ENCODE results near the gene CYB5A.

Gene CYB5A

DNA sequence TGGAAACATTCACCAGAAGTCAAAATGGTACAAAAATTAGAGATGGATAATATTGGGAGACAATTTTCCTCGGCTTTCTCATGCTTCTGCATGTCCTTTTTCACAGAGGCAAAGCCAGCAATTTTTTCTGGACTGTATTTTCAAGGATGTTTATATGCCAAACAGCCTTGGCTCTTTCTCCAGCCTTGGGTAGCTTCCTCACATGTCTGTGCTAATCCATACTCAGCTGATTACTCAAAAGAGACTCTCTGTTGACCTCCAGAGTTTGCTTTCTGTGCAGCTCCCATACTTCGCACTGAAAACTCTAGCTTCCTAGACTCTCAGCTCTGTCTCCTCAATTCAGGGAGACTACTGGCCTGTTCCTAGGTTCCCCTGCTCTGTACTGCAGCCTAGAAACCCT is 34.5 kb upstream of the CYB5A start:
- Histone ChIP-seq H3K4me1 (ENCODE audit: control insufficient read depth, insufficient read depth, low read length) (no peaks in the 10 kb centered on the region; the same call in 1 of the 2 replicates), H3K27ac (ENCODE audit: low read depth, low read length) (no peak overlapping the region), H3K9me3 (ENCODE audit: control insufficient read depth, insufficient read depth, low read depth, low read length) (no peaks in the 10 kb centered on the region), H3K27me3 (ENCODE audit: control insufficient read depth, insufficient read depth, low read length) (no peaks in the 10 kb centered on the region), H3K9ac (ENCODE audit: low read length) (no peak overlapping the region), H3K4me3 (ENCODE audit: low read depth, low read length) (no peak overlapping the region), H3K36me3 (ENCODE audit: control insufficient read depth, insufficient read depth, low read length) (no peaks in the 10 kb centered on the region)

DNA sequence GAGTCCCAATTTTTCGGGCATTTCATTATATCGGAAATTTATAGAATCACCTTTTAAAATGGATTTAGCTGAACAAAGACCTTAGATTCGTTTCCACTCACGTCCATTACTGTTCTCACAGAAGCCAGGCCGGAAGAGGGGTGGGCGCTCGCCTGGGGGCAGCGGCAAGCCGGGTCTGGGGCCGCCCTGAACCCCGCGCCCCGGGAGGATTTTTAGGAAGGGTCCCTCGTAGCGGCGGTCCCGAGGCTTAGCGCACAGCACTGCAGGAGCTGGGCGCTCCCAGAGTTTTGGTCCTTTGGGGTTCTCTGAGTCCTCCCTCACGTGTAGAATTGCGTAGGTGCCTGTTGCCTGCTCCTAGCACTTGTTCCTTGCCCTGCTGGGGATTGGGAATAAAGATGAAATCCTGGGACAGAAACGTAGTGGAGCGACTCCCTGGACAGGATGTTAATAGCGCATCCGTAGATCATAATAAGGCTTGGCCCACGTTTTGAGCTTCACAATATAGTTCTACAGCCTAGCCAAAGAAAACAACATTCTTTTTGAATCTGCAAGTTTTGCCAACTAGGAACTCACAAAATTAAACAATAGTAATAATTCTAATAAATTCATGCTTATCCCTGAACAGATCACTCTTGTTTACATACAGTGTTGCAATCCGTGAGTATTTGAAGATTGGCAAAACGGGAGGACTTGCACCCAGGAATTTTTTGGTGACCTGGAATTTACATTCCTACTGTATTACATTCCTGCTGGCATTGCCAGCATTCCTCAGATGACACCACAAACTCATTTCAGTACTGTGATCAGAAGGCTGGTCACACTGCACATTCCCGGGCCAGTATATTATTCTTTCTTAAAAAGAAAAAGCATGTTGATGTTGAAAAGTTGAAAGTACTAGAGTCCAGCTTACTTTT is 24.8 kb upstream of the CYB5A start:
- no peaks in the 10 kb centered on the region for H3K27me3 ChIP-seq (ENCODE audit: control insufficient read depth, insufficient read depth, low read length)
- H3K9me3 ChIP-seq (ENCODE audit: control insufficient read depth, insufficient read depth, low read depth, low read length), result peaks cover 16% of the 10 kb centered on the region
- no peak overlapping the region for H3K27ac ChIP-seq (ENCODE audit: low read depth, low read length)
- H3K9ac ChIP-seq (ENCODE audit: low read length), result no peak overlapping the region
- H3K4me3 ChIP-seq (ENCODE audit: low read depth, low read length), result no peak overlapping the region
- H3K4me1 ChIP-seq (ENCODE audit: control insufficient read depth, insufficient read depth, low read length), result peaks cover 7% of the 10 kb centered on the region; the same call in 1 of the 2 replicates
- no peaks in the 10 kb centered on the region for H3K36me3 ChIP-seq (ENCODE audit: control insufficient read depth, insufficient read depth, low read length)

DNA sequence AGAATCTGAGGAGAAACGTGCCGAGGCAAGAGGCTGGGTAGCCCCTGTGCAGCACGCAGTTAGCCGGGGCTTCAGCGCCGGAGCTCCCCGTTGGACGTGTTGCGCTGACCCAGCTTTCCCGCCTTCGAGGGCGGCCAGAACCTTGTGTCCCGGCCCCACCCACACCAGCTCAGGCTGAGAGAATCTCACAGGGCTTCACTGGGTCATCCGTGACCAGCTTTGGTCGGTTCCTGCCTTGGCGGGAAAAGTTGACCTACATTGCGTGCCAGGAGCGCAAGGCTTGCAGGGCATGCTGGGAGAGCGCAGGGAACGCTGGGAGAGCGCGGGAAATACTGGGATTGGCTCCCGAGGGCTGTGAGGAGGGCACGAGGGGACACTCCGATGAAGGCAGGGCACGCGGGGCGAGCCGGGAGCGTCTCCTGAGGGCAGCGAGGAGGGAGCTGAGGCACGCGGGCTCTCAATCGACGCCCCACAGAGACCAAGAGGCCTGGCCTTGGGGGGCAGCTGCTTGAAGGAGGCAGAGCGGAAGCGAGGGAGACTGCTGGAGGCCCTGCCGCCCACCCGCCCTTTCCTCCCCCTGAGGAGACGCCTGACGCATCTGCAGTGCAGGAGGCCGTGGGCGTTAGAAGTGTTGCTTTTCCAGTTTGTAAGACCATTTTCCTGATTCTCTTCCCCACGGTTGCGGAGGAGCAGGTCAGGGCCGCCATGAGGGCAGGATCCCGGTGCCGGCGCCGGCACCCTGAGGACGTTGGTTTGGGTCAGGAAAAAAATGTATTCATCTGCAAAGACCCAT is 23.9 kb upstream of the CYB5A start, which contains the start of gene C18orf63:
C18orf63 (plus strand) TSS at position 376 of the 793 bp plus-strand sequence. CDS start 2,027 bp downstream, outside the sequence.
- peaks cover 7% of the 10 kb centered on the region; the same call in 1 of the 2 replicates for H3K4me1 ChIP-seq (ENCODE audit: control insufficient read depth, insufficient read depth, low read length)
- H3K4me3 ChIP-seq (ENCODE audit: low read depth, low read length), result no peak within 1 kb of the TSS
- no peaks in the 10 kb centered on the region for H3K27me3 ChIP-seq (ENCODE audit: control insufficient read depth, insufficient read depth, low read length)
- peaks cover 20% of the 10 kb centered on the region for H3K9me3 ChIP-seq (ENCODE audit: control insufficient read depth, insufficient read depth, low read depth, low read length)
- no peaks in the 10 kb centered on the region for H3K36me3 ChIP-seq (ENCODE audit: control insufficient read depth, insufficient read depth, low read length)
- H3K27ac ChIP-seq (ENCODE audit: low read depth, low read length), result no peak within 1 kb of the TSS
- H3K9ac ChIP-seq (ENCODE audit: low read length), result no peak within 1 kb of the TSS

DNA sequence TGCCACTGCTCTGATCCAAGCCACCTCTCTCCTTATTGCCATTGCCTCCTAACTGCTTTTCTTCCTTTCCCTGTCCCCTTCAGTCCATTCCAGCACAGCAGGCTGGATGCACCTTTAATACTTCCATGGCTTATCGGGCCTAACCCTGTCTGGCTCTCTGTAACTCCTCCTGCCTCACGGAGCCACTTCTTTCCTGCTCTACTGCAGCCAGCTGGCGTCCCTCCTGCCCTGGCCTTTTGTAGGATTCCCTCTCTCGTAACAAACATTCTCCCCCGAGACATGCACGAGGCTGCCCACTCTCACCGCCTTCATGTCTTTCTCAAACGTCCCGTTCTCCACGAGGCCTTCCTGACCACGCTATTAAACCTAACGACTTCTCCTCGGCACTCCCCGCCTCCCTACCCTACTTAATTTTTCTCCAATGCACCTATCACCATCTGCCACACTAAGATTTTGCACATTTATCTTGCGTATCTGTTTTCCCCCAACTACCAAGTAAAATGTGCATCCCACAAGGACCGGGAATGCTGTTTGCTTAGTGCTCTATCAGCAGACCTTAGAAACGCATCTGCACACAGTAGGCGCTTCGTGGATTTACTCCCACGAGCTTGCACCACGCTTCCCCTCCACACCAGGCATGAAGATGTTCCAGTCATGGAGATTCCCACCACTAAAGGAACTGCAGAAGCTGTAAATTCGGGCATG is 23.1 kb upstream of the CYB5A start:
- Histone ChIP-seq H3K4me3 (ENCODE audit: low read depth, low read length) (no peak overlapping the region), H3K36me3 (ENCODE audit: control insufficient read depth, insufficient read depth, low read length) (no peaks in the 10 kb centered on the region), H3K4me1 (ENCODE audit: control insufficient read depth, insufficient read depth, low read length) (peaks cover 7% of the 10 kb centered on the region; the same call in 1 of the 2 replicates), H3K27me3 (ENCODE audit: control insufficient read depth, insufficient read depth, low read length) (no peaks in the 10 kb centered on the region), H3K27ac (ENCODE audit: low read depth, low read length) (no peak overlapping the region), H3K9me3 (ENCODE audit: control insufficient read depth, insufficient read depth, low read depth, low read length) (peaks cover 20% of the 10 kb centered on the region), H3K9ac (ENCODE audit: low read length) (no peak overlapping the region)

DNA sequence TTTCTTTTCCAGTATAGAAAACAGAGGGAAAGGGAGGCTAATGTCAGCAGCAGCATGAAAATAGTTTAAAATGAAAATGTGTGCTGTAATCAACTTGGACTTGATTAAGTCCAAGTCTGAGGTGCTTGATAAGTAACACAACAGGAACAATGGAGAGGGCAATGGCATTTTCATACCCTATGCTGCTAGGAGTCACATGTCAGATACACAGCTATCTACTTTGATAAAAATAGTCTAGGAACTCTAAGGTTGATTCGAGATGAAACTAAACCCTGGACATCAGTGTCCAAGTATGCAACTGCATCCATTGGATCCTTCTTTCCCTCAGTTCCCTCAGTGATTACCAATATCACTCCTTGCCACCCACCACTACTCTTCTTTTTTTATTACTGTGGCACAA is 19.2 kb upstream of the CYB5A start:
- Histone ChIP-seq H3K9me3 (ENCODE audit: control insufficient read depth, insufficient read depth, low read depth, low read length) (peaks cover 20% of the 10 kb centered on the region), H3K36me3 (ENCODE audit: control insufficient read depth, insufficient read depth, low read length) (no peaks in the 10 kb centered on the region), H3K4me1 (ENCODE audit: control insufficient read depth, insufficient read depth, low read length) (no peaks in the 10 kb centered on the region), H3K9ac (ENCODE audit: low read length) (no peak overlapping the region), H3K27me3 (ENCODE audit: control insufficient read depth, insufficient read depth, low read length) (no peaks in the 10 kb centered on the region), H3K4me3 (ENCODE audit: low read depth, low read length) (no peak overlapping the region), H3K27ac (ENCODE audit: low read depth, low read length) (no peak overlapping the region)

DNA sequence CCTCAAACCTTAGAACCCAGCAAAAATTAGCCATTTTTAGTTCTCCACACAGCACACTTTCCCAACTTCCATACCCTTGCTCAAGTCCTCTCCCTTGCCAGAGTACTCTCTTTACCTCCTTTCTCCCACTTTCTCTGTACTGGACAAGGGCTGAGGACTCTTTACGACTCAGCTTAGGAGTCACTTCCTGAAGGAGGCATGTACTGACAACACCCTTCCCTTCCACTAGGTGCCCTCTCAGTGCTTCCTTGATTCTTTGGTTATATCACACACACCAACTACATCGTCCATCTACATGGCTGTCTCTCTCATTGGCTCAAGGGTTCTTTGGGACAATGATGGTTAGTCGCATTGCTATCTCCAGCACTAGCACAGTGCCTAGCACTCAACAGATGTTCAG is 18.6 kb upstream of the CYB5A start:
- Histone ChIP-seq H3K27ac (ENCODE audit: low read depth, low read length) (no peak overlapping the region), H3K27me3 (ENCODE audit: control insufficient read depth, insufficient read depth, low read length) (no peaks in the 10 kb centered on the region)

DNA sequence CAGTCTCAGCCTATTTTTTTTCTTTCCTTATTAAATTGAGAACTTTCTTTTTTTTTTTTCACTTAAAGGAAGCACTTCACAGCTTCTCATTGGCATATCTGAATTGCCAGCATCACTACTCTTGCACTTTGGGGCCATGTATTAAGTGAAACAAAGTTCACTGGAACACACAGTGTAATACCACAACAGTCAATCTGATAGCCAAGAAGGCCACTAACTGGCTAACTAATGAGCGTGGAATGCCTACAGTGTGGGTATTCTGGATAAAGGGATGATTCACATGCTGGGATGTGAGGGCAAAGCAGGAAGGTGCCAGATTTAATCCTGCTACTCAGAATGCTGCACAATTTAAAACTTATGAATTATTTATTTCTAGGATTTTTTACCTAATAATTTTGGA is 12.2 kb upstream of the CYB5A start:
- H3K27me3 ChIP-seq (ENCODE audit: control insufficient read depth, insufficient read depth, low read length), result no peaks in the 10 kb centered on the region
- H3K4me3 ChIP-seq (ENCODE audit: low read depth, low read length), result no peak overlapping the region
- H3K9me3 ChIP-seq (ENCODE audit: control insufficient read depth, insufficient read depth, low read depth, low read length), result peaks cover 10% of the 10 kb centered on the region; the same call in 1 of the 2 replicates
- H3K27ac ChIP-seq (ENCODE audit: low read depth, low read length), result no peak overlapping the region
- H3K9ac ChIP-seq (ENCODE audit: low read length), result no peak overlapping the region
- H3K4me1 ChIP-seq (ENCODE audit: control insufficient read depth, insufficient read depth, low read length), result no peaks in the 10 kb centered on the region
- no peaks in the 10 kb centered on the region for H3K36me3 ChIP-seq (ENCODE audit: control insufficient read depth, insufficient read depth, low read length)

More for the DNA sequence above, 18.6 kb upstream of the CYB5A start:
- H3K9me3 ChIP-seq (ENCODE audit: control insufficient read depth, insufficient read depth, low read depth, low read length), result peaks cover 20% of the 10 kb centered on the region
- H3K36me3 ChIP-seq (ENCODE audit: control insufficient read depth, insufficient read depth, low read length), result no peaks in the 10 kb centered on the region
- H3K9ac ChIP-seq (ENCODE audit: low read length), result no peak overlapping the region
- no peak overlapping the region for H3K4me3 ChIP-seq (ENCODE audit: low read depth, low read length)
- H3K4me1 ChIP-seq (ENCODE audit: control insufficient read depth, insufficient read depth, low read length), result no peaks in the 10 kb centered on the region

DNA sequence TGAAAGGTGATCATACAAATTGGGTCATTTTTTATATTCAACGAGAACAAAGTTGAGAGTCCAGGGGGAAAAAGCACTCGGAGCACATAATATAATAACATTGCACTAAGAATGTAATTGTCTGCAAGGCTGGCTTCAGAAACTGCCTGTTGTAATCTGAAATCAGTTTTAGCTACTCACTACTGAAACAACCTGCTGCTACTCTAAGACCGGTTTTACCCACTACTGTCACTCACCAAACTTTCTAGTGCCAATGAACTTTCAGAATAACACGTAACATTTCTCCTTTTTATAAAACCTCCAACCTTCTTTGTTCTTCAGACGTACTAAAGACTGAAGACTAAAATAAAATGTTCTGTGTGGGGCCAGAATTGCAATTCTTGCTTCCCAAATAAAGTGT is 11.5 kb upstream of the CYB5A start:
- Histone ChIP-seq H3K4me1 (ENCODE audit: control insufficient read depth, insufficient read depth, low read length) (no peaks in the 10 kb centered on the region), H3K36me3 (ENCODE audit: control insufficient read depth, insufficient read depth, low read length) (no peaks in the 10 kb centered on the region), H3K9ac (ENCODE audit: low read length) (no peak overlapping the region), H3K27me3 (ENCODE audit: control insufficient read depth, insufficient read depth, low read length) (no peaks in the 10 kb centered on the region), H3K27ac (ENCODE audit: low read depth, low read length) (no peak overlapping the region), H3K9me3 (ENCODE audit: control insufficient read depth, insufficient read depth, low read depth, low read length) (peaks cover 10% of the 10 kb centered on the region; the same call in 1 of the 2 replicates), H3K4me3 (ENCODE audit: low read depth, low read length) (no peak overlapping the region)

DNA sequence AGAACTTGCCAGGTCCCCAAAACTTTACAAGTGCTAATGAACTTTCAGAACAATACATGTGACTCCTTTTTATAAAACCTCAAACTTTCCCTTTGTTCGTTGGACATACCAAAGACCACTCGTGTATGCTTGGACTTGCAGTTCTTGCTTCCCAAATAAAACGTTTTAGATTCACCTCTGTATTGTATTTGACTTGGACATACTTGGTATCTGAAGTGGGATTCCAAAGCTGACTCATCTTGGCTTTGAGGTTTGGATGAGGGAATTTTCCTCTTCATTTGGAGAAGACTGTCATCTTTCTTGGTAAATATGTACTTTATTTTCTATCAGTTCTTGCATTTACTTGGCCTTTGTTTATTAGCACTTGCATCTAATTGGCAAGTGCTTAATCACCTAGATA is 8.0 kb upstream of the CYB5A start:
- Histone ChIP-seq H3K36me3 (ENCODE audit: control insufficient read depth, insufficient read depth, low read length) (no peaks in the 10 kb centered on the region), H3K4me1 (ENCODE audit: control insufficient read depth, insufficient read depth, low read length) (no peaks in the 10 kb centered on the region), H3K9me3 (ENCODE audit: control insufficient read depth, insufficient read depth, low read depth, low read length) (peaks cover 10% of the 10 kb centered on the region; the same call in 1 of the 2 replicates), H3K27me3 (ENCODE audit: control insufficient read depth, insufficient read depth, low read length) (no peaks in the 10 kb centered on the region), H3K9ac (ENCODE audit: low read length) (no peak overlapping the region), H3K27ac (ENCODE audit: low read depth, low read length) (0 out of 2 replicates have a peak overlapping the region, but pooled peaks have one; percentile 2), H3K4me3 (ENCODE audit: low read depth, low read length) (no peak overlapping the region)

DNA sequence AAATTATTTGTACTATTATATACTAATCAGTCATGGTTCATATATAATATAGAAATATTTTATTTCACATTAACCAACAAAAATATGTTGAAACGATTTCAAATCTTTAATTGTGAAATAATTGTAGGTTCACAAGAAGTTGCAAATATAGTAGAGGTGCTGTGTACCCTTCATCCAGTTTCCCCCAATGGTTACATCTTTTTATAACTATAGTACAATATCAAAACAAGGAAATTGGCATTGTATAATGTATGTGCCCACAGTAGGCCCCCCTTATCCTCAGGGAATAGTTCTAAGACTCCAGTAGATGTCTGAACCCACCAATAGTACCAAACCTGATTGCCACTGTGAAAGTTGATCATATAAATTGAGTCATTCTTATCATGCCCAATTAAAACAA is 7.4 kb upstream of the CYB5A start:
- Histone ChIP-seq H3K27ac (ENCODE audit: low read depth, low read length) (no peak overlapping the region), H3K27me3 (ENCODE audit: control insufficient read depth, insufficient read depth, low read length) (no peaks in the 10 kb centered on the region)

More for the DNA sequence above, 7.4 kb upstream of the CYB5A start:
- H3K36me3 ChIP-seq (ENCODE audit: control insufficient read depth, insufficient read depth, low read length), result no peaks in the 10 kb centered on the region
- peaks cover 10% of the 10 kb centered on the region; the same call in 1 of the 2 replicates for H3K9me3 ChIP-seq (ENCODE audit: control insufficient read depth, insufficient read depth, low read depth, low read length)
- no peak overlapping the region for H3K9ac ChIP-seq (ENCODE audit: low read length)
- H3K4me3 ChIP-seq (ENCODE audit: low read depth, low read length), result no peak overlapping the region
- no peaks in the 10 kb centered on the region for H3K4me1 ChIP-seq (ENCODE audit: control insufficient read depth, insufficient read depth, low read length)
